GM23248 (cell line): Measurements from ENCODE around the gene FGF22. TPM values are rescaled to one million over a fixed set of nuclear protein-coding genes. Genes with fewer than 3 reads are reported as not detected.
"Not testable (repeated sequence)": the region's sequence is repeated elsewhere in the genome, so short reads cannot be mapped to it uniquely, and the experiment has no call there.

Source experiments
- DNase-seq: peaks from one replicate; pipeline ENCODE4 v3.0.0-alpha.2; 2015
- H2AFZ ChIP-seq: fragments of 200-600 bp; sonication (generic); 2 replicates; pipeline ENCODE4 v1.6.1; 2016; ENCODE audit warnings: antibody characterized with exemption
- H3F3A ChIP-seq: fragments of 200-600 bp; sonication (generic); 2 replicates; pipeline ENCODE4 v1.6.1; 2016; ENCODE audit warnings: mild to moderate bottlenecking, antibody characterized with exemption, mixed run types; ENCODE audit not compliant: insufficient read depth
- H3K27ac ChIP-seq: fragments of 200-600 bp; sonication (generic); 2 replicates; pipeline ENCODE4 v1.5.1; 2016; ENCODE audit warnings: mild to moderate bottlenecking
- H3K27me3 ChIP-seq: fragments of 200-600 bp; sonication (generic); replicated peaks from 2 replicates; pipeline ENCODE4 v1.6.1; 2016; ENCODE audit warnings: mild to moderate bottlenecking; ENCODE audit not compliant: insufficient read depth
- H3K36me3 ChIP-seq: fragments of 200-600 bp; sonication (generic); 2 replicates; pipeline ENCODE4 v1.6.1; 2016; ENCODE audit warnings: low read depth, mild to moderate bottlenecking
- H3K4me1 ChIP-seq: fragments of 200-600 bp; sonication (generic); 2 replicates; pipeline ENCODE4 v1.6.1; 2016; ENCODE audit warnings: mild to moderate bottlenecking; ENCODE audit not compliant: insufficient read depth
- H3K4me2 ChIP-seq: fragments of 200-600 bp; sonication (generic); one replicate; pipeline ENCODE4 v1.6.1; 2016; ENCODE audit warnings: mild to moderate bottlenecking; ENCODE audit not compliant: unreplicated experiment
- H3K4me3 ChIP-seq: fragments of 200-600 bp; sonication (generic); 2 replicates; pipeline ENCODE4 v1.5.1; 2016; ENCODE audit warnings: mild to moderate bottlenecking
- H3K79me2 ChIP-seq: fragments of 200-600 bp; sonication (generic); 2 replicates; pipeline ENCODE4 v1.6.1; 2016; ENCODE audit warnings: mild to moderate bottlenecking; ENCODE audit not compliant: insufficient read depth
- H3K9ac ChIP-seq: fragments of 200-600 bp; sonication (generic); 2 replicates; pipeline ENCODE4 v1.6.1; 2016; ENCODE audit warnings: mild to moderate bottlenecking
- H3K9me2 ChIP-seq: fragments of 200-600 bp; sonication (generic); 2 replicates; pipeline ENCODE4 v1.6.1; 2016; ENCODE audit warnings: mixed run types, mild to moderate bottlenecking, moderate library complexity; ENCODE audit not compliant: insufficient read depth
- H3K9me3 ChIP-seq: fragments of 200-600 bp; sonication (generic); one replicate; pipeline ENCODE4 v1.6.1; 2017; ENCODE audit warnings: low read depth
- H4K20me1 ChIP-seq: fragments of 200-600 bp; sonication (generic); 2 replicates; pipeline ENCODE4 v1.6.0; 2016; ENCODE audit not compliant: insufficient read depth
- EZH2 ChIP-seq: fragments of 200-600 bp; sonication (generic); IDR thresholded peaks from 2 replicates; pipeline ENCODE4 v1.6.1; 2018; ENCODE audit warnings: antibody characterized with exemption, mild to moderate bottlenecking; ENCODE audit not compliant: insufficient read depth, poor library complexity, severe bottlenecking
- EZH2phosphoT487 ChIP-seq: fragments of 200-600 bp; sonication (generic); IDR thresholded peaks from 2 replicates; pipeline ENCODE4 v1.6.1; 2018; ENCODE audit warnings: antibody characterized with exemption, moderate library complexity, mild to moderate bottlenecking, low read depth; ENCODE audit not compliant: insufficient read depth
- WGBS, 2 experiments: methylation state at CpG; one replicate each; pipeline ENCODE4 v1.1.6; 2015 to 2017; ENCODE audit warnings: low lambda C conversion rate in 2 of 2, low coverage in 1 of 2; ENCODE audit errors: missing lambda C conversion rate in 2 of 2; 5-methylcytosine and 5-hydroxymethylcytosine counted together
- in situ Hi-C: fragments of 300-500 bp; cut with MboI; formaldehyde crosslinking; loops from 2 replicates; pipeline ENCODE4 v1.15.0; 2020
- polyA plus RNA-seq: library from polyadenylated mRNA; unstranded; fragments of >200 nt; fragmentation: Nextera tagmentation; extraction: Ambion mirVana; gene quantifications from 2 replicates; pipeline ENCODE4 v1.2.1, GENCODE V29; 2016
- total RNA-seq: library from RNA; depleted of rRNA; stranded (reverse); fragments of >200 nt; shearing (Covaris generic); gene quantifications from 2 replicates; pipeline ENCODE4 v1.2.3, GENCODE V29; 2014

Gene FGF22
- total and polyA plus RNA-seq, 2 experiments from 2014 or later: 1.2 TPM; not detected in 1

GRCh38 chr19:618247-618619 lies 21.4 kb upstream of the FGF22 start:
- DNase-seq: no peak
- Histone ChIP-seq H3K9ac (no peak overlapping the region), H3K9me2 (no peaks in the 10 kb centered on the region), H3K27me3 (no peaks in the 10 kb centered on the region), H3K36me3 (no peaks in the 10 kb centered on the region), H4K20me1 (no peaks in the 10 kb centered on the region), H3K4me1 (no peaks in the 10 kb centered on the region), H3K4me3 (no peak overlapping the region), H3K79me2 (no peaks in the 10 kb centered on the region), H3K4me2 (no peak overlapping the region), H2AFZ (no peak overlapping the region), H3K27ac (no peak overlapping the region), H3K9me3 (no peaks in the 10 kb centered on the region), H3F3A (no peaks in the 10 kb centered on the region)
- 99% methylated on average over 15 to 19 of the region's 19 CpGs for WGBS, 2 experiments
- TF ChIP-seq EZH2 (no peak), EZH2phosphoT487 (no peak)
- in situ Hi-C loops: no loop called here

- no peaks in the 10 kb centered on the region for H4K20me1 ChIP-seq
- H3K4me2 ChIP-seq: no peak overlapping the region
- no peaks in the 10 kb centered on the region for H3K9me2 ChIP-seq
- no peaks in the 10 kb centered on the region for H3K9me3 ChIP-seq
- no peaks in the 10 kb centered on the region for H3K4me1 ChIP-seq
- TF ChIP-seq EZH2phosphoT487 (no peak), EZH2 (no peak)
- no peaks in the 10 kb centered on the region for H3F3A ChIP-seq
- no peaks in the 10 kb centered on the region for H3K27me3 ChIP-seq
- no peak overlapping the region for H3K9ac ChIP-seq
- in situ Hi-C loops: no loop called here
- DNase-seq: no peak
- no peak overlapping the region for H3K27ac ChIP-seq
- WGBS, 2 experiments: 97% methylated on average over 26 to 27 of the region's 27 CpGs
- no peaks in the 10 kb centered on the region for H3K36me3 ChIP-seq
- H3K79me2 ChIP-seq: no peaks in the 10 kb centered on the region
- H2AFZ ChIP-seq: no peak overlapping the region
- H3K4me3 ChIP-seq: no peak overlapping the region
Measured at GRCh38 chr19:618674-619285, 20.9 kb upstream of the FGF22 start.

- Histone ChIP-seq H4K20me1 (no peaks in the 10 kb centered on the region), H3K36me3 (no peaks in the 10 kb centered on the region), H3K9me2 (no peaks in the 10 kb centered on the region), H3K9ac (no peak overlapping the region), H3K79me2 (no peaks in the 10 kb centered on the region), H3K4me2 (no peak overlapping the region), H2AFZ (no peak overlapping the region), H3F3A (no peaks in the 10 kb centered on the region), H3K4me3 (no peak overlapping the region), H3K9me3 (no peaks in the 10 kb centered on the region), H3K27ac (no peak overlapping the region), H3K27me3 (no peaks in the 10 kb centered on the region), H3K4me1 (no peaks in the 10 kb centered on the region)
- DNase-seq: no peak
- 96% methylated on average over 35 to 41 of the region's 47 CpGs for WGBS, 2 experiments
- TF ChIP-seq EZH2phosphoT487: no peak
- TF ChIP-seq EZH2: no peak
- in situ Hi-C loops: no loop called here
Measured at GRCh38 chr19:619286-620002, 20.2 kb upstream of the FGF22 start.

GRCh38 chr19:620166-620862 lies 19.4 kb upstream of the FGF22 start:
- TF ChIP-seq EZH2 (no peak), EZH2phosphoT487 (no peak)
- H3K36me3 ChIP-seq: no peaks in the 10 kb centered on the region

GRCh38 chr19:621191-621590 lies 18.5 kb upstream of the FGF22 start:
- in situ Hi-C loops, H3K4me2 ChIP-seq: not testable (repeated sequence)

More at GRCh38 chr19:620166-620862, 19.4 kb upstream of the FGF22 start:
- H4K20me1 ChIP-seq: no peaks in the 10 kb centered on the region
- H3F3A ChIP-seq: no peaks in the 10 kb centered on the region
- H3K4me3 ChIP-seq: no peak overlapping the region
- DNase-seq: no peak
- WGBS, 2 experiments: 92 to 98% methylated on average over 32 to 51 of the region's 51 CpGs
- H3K9me2 ChIP-seq: no peaks in the 10 kb centered on the region
- H3K27me3 ChIP-seq: no peaks in the 10 kb centered on the region
- H3K4me2 ChIP-seq: no peak overlapping the region
- in situ Hi-C loops: no loop called here
- H3K9me3 ChIP-seq: no peaks in the 10 kb centered on the region
- H3K27ac ChIP-seq: no peak overlapping the region
- no peak overlapping the region for H3K9ac ChIP-seq
- no peak overlapping the region for H2AFZ ChIP-seq
- H3K4me1 ChIP-seq: no peaks in the 10 kb centered on the region
- no peaks in the 10 kb centered on the region for H3K79me2 ChIP-seq

More at GRCh38 chr19:621191-621590, 18.5 kb upstream of the FGF22 start:
- 97 to 98% methylated on average over 23 to 48 of the region's 48 CpGs for WGBS, 2 experiments
- not testable (repeated sequence) for H3K9me2 ChIP-seq, H3K9ac ChIP-seq, H3K79me2 ChIP-seq, H3K36me3 ChIP-seq, H3K27me3 ChIP-seq, H3K4me1 ChIP-seq, DNase-seq, H3K27ac ChIP-seq, H2AFZ ChIP-seq, H3K9me3 ChIP-seq, H3F3A ChIP-seq, H3K4me3 ChIP-seq, H4K20me1 ChIP-seq
